ENCODE measurements around the gene PROC.
A peak's percentile ranks its signal among the peaks of the same experiment; 100 is the strongest.

Gene PROC

GRCh38 chr2:127413200-127413599, 5.0 kb upstream of the PROC start:
- Histone ChIP-seq H2AFZ (ENCODE audit: low read depth, low read length) (no peak overlapping the region), H3K27me3 (ENCODE audit: low read depth, low read length) (peaks cover 33% of the 10 kb centered on the region), H3K27ac (ENCODE audit: low read length) (no peak overlapping the region), H4K20me1 (ENCODE audit: insufficient read depth, low read length) (no peaks in the 10 kb centered on the region), H3K9me3 (ENCODE audit: insufficient read depth, low read length) (no peaks in the 10 kb centered on the region), H3K4me3 (ENCODE audit: low read length) (no peak overlapping the region), H3K9ac (ENCODE audit: low read length) (no peak overlapping the region), H3K4me1 (ENCODE audit: low read length) (peaks cover 39% of the 10 kb centered on the region), H3K36me3 (replicated peaks; ENCODE audit: low read depth, low read length) (no peaks in the 10 kb centered on the region), H3K79me2 (ENCODE audit: low read length) (no peaks in the 10 kb centered on the region), H3K4me2 (ENCODE audit: low read length) (no peak overlapping the region)
- TF ChIP-seq, protein P1, sequence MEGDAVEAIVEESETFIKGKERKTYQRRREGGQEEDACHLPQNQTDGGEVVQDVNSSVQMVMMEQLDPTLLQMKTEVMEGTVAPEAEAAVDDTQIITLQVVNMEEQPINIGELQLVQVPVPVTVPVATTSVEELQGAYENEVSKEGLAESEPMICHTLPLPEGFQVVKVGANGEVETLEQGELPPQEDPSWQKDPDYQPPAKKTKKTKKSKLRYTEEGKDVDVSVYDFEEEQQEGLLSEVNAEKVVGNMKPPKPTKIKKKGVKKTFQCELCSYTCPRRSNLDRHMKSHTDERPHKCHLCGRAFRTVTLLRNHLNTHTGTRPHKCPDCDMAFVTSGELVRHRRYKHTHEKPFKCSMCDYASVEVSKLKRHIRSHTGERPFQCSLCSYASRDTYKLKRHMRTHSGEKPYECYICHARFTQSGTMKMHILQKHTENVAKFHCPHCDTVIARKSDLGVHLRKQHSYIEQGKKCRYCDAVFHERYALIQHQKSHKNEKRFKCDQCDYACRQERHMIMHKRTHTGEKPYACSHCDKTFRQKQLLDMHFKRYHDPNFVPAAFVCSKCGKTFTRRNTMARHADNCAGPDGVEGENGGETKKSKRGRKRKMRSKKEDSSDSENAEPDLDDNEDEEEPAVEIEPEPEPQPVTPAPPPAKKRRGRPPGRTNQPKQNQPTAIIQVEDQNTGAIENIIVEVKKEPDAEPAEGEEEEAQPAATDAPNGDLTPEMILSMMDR (IDR thresholded peaks at IDR 0.05; ENCODE audit: low read depth, low read length): no peak
- TF ChIP-seq EZH2phosphoT487 (IDR thresholded peaks at IDR 0.05; ENCODE audit: low read depth): no peak

GRCh38 chr2:127413782-127414637, 4.2 kb upstream of the PROC start:
- H3K79me2 ChIP-seq (ENCODE audit: low read length): no peaks in the 10 kb centered on the region
- no peak overlapping the region for H3K4me2 ChIP-seq (ENCODE audit: low read length)
- H3K9me3 ChIP-seq (ENCODE audit: insufficient read depth, low read length): no peaks in the 10 kb centered on the region
- H4K20me1 ChIP-seq (ENCODE audit: insufficient read depth, low read length): no peaks in the 10 kb centered on the region
- TF ChIP-seq EZH2phosphoT487 (IDR thresholded peaks at IDR 0.05; ENCODE audit: low read depth): no peak
- H3K27me3 ChIP-seq (ENCODE audit: low read depth, low read length): peaks cover 33% of the 10 kb centered on the region
- no peak overlapping the region for H2AFZ ChIP-seq (ENCODE audit: low read depth, low read length)
- peaks cover 34% of the 10 kb centered on the region for H3K4me1 ChIP-seq (ENCODE audit: low read length)
- no peak overlapping the region for H3K27ac ChIP-seq (ENCODE audit: low read length)
- H3K4me3 ChIP-seq (ENCODE audit: low read length): no peak overlapping the region
- no peaks in the 10 kb centered on the region for H3K36me3 ChIP-seq (replicated peaks; ENCODE audit: low read depth, low read length)
- H3K9ac ChIP-seq (ENCODE audit: low read length): no peak overlapping the region

DNA sequence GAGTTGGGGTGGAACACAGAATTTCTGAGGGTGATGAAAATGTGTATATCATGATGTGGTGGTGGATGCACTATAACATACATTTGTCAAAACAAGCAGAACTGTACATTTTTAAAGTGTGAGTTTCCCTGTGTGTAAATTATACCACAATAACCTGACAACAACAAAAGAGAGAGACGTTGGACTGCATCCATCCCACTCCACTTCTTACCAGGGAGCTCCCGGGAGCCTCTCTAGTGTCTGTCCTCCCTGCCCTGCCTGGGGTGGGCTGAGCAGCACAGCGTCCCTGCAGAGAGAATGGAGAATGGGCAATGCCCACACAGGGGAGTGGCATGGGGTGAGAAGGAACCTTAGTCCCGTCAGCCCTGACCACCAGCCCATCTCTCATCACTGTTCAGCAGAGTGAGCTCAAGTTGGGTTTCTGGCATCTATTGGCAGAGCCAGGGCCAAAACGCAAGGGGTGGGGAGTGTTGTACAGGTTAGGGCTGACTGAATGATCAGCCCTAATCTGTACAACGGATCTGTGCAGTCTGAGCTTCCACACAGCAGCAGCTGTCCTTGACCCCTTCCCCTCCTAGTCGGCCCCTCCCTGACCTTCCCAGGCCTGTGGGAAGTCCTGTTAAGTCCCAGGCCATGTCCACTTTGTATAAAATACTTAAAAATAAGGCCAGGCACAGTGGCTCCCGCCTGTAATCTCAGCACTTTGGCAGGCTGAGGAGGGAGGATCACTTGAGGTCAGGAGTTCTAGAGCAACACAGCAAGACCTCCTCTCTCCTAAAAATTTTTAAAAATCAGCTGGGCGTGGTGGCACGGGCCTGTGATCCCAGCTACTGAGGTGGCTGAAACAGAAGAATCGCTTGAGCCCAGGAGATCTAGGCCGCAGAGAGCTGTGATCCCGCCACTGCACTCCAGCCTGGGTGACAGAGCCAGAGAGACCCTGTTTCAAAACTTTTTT, 3.3 kb upstream of the PROC start:
- Histone ChIP-seq H3K27me3 (ENCODE audit: low read depth, low read length) (peaks cover 33% of the 10 kb centered on the region), H3K27ac (ENCODE audit: low read length) (no peak overlapping the region), H3K9me3 (ENCODE audit: insufficient read depth, low read length) (no peaks in the 10 kb centered on the region), H3K36me3 (replicated peaks; ENCODE audit: low read depth, low read length) (no peaks in the 10 kb centered on the region), H2AFZ (ENCODE audit: low read depth, low read length) (no peak overlapping the region), H3K9ac (ENCODE audit: low read length) (no peak overlapping the region), H4K20me1 (ENCODE audit: insufficient read depth, low read length) (no peaks in the 10 kb centered on the region), H3K4me1 (ENCODE audit: low read length) (peaks cover 34% of the 10 kb centered on the region), H3K79me2 (ENCODE audit: low read length) (no peaks in the 10 kb centered on the region), H3K4me2 (ENCODE audit: low read length) (no peak overlapping the region), H3K4me3 (ENCODE audit: low read length) (no peak overlapping the region)
- no peak for TF ChIP-seq EZH2phosphoT487 (IDR thresholded peaks at IDR 0.05; ENCODE audit: low read depth)
- TF ChIP-seq, protein P1 (IDR thresholded peaks at IDR 0.05; ENCODE audit: low read depth, low read length): no peak

DNA sequence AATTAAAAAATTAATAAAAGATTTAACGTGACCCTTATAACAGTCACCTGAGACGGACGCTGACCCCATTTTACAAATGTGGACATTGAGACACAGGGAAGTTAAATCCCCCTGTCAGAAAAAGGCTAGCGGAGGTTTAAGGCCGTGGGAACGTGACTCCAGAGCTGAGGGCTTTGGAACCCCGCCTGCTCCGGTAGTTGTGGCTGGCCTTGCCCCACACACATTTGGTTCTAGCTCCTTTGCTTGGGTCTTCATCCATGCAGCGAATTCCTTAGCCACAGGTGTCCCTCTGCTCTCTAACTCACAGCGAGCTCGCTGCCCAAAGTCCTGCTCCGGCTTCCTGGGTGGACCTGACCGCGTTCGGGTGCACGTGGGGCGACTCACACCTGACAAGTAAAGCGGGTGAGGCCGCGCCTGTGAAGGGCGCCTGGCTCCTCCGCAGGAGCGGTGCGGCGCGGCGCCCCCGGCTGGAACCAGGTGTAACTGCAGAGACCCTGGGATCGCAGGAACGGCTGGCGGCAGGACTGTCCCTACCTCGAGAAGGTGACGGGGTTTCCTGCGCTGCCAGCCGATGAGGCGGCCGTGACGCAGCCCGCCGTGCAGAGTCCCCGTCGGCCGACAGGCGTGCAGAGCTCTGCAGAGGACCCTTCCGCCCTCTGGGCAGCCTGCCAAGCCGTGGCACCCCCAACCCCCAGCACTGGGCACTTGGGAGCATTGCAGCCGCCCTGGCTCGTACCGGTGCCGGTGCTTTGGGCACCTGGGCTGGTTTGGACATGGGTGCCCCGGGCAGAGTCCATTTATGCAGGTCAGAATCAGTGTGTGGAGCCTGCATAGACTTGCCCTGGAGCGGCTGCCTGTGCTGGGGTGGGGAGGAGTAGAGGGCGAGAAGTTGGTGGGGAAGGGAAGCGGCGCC, 2.4 kb upstream of the PROC start:
- Histone ChIP-seq H3K36me3 (replicated peaks; ENCODE audit: low read depth, low read length) (no peaks in the 10 kb centered on the region), H3K79me2 (ENCODE audit: low read length) (no peaks in the 10 kb centered on the region), H2AFZ (ENCODE audit: low read depth, low read length) (peak overlapping the region; percentile 59), H3K9ac (ENCODE audit: low read length) (peak overlapping the region; percentile 30), H3K27ac (ENCODE audit: low read length) (no peak overlapping the region), H3K4me2 (ENCODE audit: low read length) (peak overlapping the region; percentile 90), H3K27me3 (ENCODE audit: low read depth, low read length) (peaks cover 33% of the 10 kb centered on the region), H3K9me3 (ENCODE audit: insufficient read depth, low read length) (no peaks in the 10 kb centered on the region), H3K4me1 (ENCODE audit: low read length) (peaks cover 26% of the 10 kb centered on the region), H3K4me3 (ENCODE audit: low read length) (peak overlapping the region; percentile 78), H4K20me1 (ENCODE audit: insufficient read depth, low read length) (no peaks in the 10 kb centered on the region)
- TF ChIP-seq, protein P1 (IDR thresholded peaks at IDR 0.05; ENCODE audit: low read depth, low read length): peak; percentile 69
- TF ChIP-seq EZH2phosphoT487 (IDR thresholded peaks at IDR 0.05; ENCODE audit: low read depth): no peak
